GM12875 (cell line): ENCODE results near the gene RNF224.
A peak's percentile ranks its signal among the peaks of the same experiment; 100 is the strongest.

Experiments
- H3K4me3 ChIP-seq: one replicate; pipeline ENCODE4 v1.5.1; 2011; ENCODE audit warnings: low read depth, low read length, control low read depth
- CTCF ChIP-seq: IDR thresholded peaks from 2 replicates; pipeline ENCODE4 v1.5.1; 2011; ENCODE audit warnings: low read depth, mild to moderate bottlenecking, control low read depth, inconsistent platforms, low read length, moderate library complexity, borderline replicate concordance; ENCODE audit not compliant: insufficient read depth

RNF224 gene

DNA sequence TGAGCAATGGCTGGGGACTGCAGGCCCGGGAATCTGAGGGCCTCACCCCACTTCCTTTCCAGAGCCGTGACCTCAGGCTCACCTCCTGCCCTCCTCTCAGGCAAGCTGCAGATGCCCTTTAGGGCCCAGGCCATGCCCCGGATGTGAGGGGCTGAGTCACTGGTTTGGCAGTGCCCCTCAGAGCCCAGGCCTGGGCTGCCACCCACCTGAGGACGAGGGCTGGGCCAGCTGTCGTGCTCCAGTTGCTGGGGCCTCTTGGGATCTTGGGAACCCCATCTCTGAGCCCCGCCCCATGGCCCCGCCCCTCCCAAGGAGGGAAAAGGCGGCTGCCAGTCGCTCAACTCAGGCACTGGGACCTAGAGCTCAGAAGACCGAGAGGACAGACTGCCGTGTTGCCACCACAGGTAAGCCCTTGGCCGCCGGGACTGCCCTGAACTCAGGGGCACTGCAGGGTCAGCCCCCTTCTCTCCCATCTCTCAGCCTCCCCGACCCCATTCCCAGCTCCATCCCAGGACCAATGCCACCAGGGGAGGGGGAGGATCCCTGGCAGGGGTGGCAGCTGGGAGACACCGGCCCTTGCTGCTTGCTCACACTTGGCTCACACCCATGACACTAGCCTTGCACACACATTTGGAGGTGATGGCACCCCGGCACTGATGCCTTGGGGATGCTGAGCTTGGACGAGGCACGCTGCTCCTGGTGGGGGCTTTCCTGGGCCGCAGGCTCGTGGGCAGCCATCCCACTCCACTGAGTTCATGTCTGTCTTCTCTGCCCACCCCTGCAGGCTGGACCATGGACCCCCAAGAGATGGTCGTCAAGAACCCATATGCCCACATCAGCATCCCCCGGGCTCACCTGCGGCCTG lies 2.2 kb upstream of the RNF224 start, which contains the start of gene CYSRT1:
Gene CYSRT1, plus strand, starts transcription at position 345 of the 865 bp plus-strand sequence. Its CDS starts 448 bp downstream, at position 793.
- TF ChIP-seq CTCF: no peak
- peak within 1 kb of the TSS; percentile 70 for H3K4me3 ChIP-seq

DNA sequence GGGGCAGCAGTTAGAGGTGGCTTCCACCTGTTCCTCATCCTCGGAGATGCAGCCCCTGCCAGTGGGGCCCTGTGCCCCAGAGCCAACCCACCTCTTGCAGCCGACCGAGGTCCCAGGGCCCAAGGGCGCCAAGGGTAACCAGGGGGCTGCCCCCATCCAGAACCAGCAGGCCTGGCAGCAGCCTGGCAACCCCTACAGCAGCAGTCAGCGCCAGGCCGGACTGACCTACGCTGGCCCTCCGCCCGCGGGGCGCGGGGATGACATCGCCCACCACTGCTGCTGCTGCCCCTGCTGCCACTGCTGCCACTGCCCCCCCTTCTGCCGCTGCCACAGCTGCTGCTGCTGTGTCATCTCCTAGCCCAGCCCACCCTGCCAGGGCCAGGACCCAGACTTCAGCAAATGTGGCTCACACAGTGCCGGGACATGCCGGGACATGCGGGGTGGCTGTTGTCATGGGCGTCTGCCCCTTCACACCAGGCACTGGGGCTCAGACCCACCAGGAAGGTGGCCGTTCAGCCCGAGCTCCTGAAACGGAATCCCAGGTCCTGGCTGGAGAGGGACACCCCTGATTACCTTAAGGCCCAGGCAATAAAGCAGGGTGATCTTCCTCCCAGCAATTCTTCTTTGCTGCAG lies 1.5 kb upstream of the RNF224 start:
- no peak for TF ChIP-seq CTCF

GRCh38 chr9:137226338-137227053 lies 806 bp upstream of the RNF224 start:
- H3K4me3 ChIP-seq: no peak overlapping the region
- TF ChIP-seq CTCF: no peak

More for the DNA sequence above, 1.5 kb upstream of the RNF224 start:
- H3K4me3 ChIP-seq: no peak overlapping the region

- H3K4me3 ChIP-seq: no peak overlapping the region
Observed at GRCh38 chr9:137227853-137228505, 677 bp downstream of the RNF224 start.

DNA sequence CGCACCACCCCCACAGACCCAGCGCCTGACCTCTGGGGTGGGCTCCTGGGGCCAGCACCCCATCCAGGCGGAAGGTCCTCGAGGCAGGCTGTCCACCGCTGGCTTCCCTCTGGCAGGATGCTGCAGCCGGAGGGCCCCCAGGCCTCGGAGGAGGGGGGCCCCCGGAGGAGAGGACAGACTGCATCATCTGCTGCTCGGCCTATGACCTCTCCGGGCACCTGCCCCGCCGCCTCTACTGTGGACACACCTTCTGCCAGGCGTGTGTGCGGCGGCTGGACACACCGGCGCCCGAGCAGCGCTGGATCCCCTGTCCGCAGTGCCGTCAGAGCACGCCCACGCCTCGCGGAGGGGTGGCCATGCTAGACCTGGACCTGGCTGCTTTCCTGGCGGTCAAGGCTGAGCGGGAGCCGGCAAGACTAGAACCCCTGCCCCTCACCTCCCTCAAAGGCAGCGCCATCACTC lies 1.2 kb downstream of the RNF224 start:
- H3K4me3 ChIP-seq: no peak overlapping the region
- no peak for TF ChIP-seq CTCF

More at GRCh38 chr9:137227853-137228505, 677 bp downstream of the RNF224 start:
- TF ChIP-seq CTCF: no peak

DNA sequence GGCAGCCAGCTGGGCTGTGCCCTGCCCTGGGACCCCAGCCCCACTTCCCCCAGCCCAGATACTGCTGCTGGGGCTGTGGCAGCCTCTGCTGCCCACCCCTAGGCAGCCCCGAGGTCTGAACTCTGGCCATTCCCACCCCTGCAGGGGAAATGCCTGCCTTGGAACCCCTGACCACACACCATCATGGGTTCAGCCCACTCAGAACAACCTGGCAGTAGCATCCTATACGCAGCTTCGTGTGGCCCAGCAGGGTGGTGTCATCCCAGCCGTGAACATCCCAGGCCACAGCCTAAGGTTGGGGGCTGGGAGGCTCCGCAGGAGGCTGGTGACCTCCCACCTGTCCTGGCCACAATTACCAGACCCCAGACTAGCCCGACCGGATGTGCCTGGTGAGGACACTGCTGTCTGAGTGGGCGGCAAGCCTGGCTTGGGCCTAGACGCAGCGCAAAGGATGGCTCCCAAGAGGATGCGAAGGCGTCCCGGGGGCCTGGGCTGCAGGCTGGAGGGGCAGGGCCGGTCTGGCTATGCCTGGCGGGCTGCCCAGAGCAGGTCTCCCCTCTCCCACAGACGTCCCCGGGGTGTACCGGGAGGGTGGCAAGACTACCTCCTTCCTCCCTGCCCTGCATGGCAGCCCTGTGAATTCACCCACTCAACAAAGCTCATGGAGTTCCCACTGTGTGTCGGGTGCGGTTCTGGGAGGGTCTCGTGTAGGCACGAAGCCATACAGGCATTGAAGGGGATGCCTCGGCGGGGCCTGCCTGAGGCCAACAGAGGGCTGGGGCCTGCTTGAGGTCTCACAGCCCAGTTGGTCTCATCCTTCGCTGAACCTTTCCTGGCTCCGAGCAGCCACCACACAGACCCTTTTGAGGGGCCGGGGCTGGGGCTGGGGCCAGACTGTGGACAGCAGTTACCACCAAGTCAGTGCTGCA lies 1.9 kb downstream of the RNF224 start:
- TF ChIP-seq CTCF: no peak
- no peak overlapping the region for H3K4me3 ChIP-seq
